ENCODE measurements around the gene RASGRF2.

RASGRF2 gene

GRCh38 chr5:81181576-81182316, 221.6 kb downstream of the RASGRF2 start:
- Mint-ChIP-seq H3K36me3 (no peaks in the 10 kb centered on the region), H3K27me3 (no peaks in the 10 kb centered on the region), H3K4me1 (peaks cover 19% of the 10 kb centered on the region), H3K9me3 (peaks cover 3% of the 10 kb centered on the region), H3K27ac (no peak overlapping the region), H3K4me3 (peak overlapping the region; percentile 0)
- peak; percentile 66 for ATAC-seq

GRCh38 chr5:81182396-81183390, 222.5 kb downstream of the RASGRF2 start:
- peak; percentile 56 for ATAC-seq
- H3K4me3 Mint-ChIP-seq, result no peak overlapping the region
- H3K27ac Mint-ChIP-seq, result no peak overlapping the region
- no peaks in the 10 kb centered on the region for H3K36me3 Mint-ChIP-seq
- H3K4me1 Mint-ChIP-seq, result peaks cover 19% of the 10 kb centered on the region
- H3K9me3 Mint-ChIP-seq, result peaks cover 1% of the 10 kb centered on the region
- no peaks in the 10 kb centered on the region for H3K27me3 Mint-ChIP-seq

GRCh38 chr5:81183811-81184748, 223.9 kb downstream of the RASGRF2 start:
- H3K9me3 Mint-ChIP-seq, result no peaks in the 10 kb centered on the region
- no peak for ATAC-seq
- no peak overlapping the region for H3K4me3 Mint-ChIP-seq
- peaks cover 4% of the 10 kb centered on the region for H3K27me3 Mint-ChIP-seq
- H3K4me1 Mint-ChIP-seq, result peaks cover 19% of the 10 kb centered on the region
- no peak overlapping the region for H3K27ac Mint-ChIP-seq
- H3K36me3 Mint-ChIP-seq, result no peaks in the 10 kb centered on the region

- H3K9me3 Mint-ChIP-seq, result no peaks in the 10 kb centered on the region
- H3K4me3 Mint-ChIP-seq, result no peak overlapping the region
- no peak overlapping the region for H3K27ac Mint-ChIP-seq
- peaks cover 10% of the 10 kb centered on the region for H3K27me3 Mint-ChIP-seq
- ATAC-seq, result no peak
- peaks cover 19% of the 10 kb centered on the region for H3K4me1 Mint-ChIP-seq
- H3K36me3 Mint-ChIP-seq, result no peaks in the 10 kb centered on the region
Measured at GRCh38 chr5:81184749-81185110, 224.6 kb downstream of the RASGRF2 start.

GRCh38 chr5:81187885-81188284, 227.7 kb downstream of the RASGRF2 start:
- H3K36me3 Mint-ChIP-seq, result no peaks in the 10 kb centered on the region
- H3K27me3 Mint-ChIP-seq, result peaks cover 38% of the 10 kb centered on the region
- no peak overlapping the region for H3K27ac Mint-ChIP-seq
- H3K9me3 Mint-ChIP-seq, result no peaks in the 10 kb centered on the region
- peaks cover 6% of the 10 kb centered on the region for H3K4me1 Mint-ChIP-seq
- ATAC-seq, result no peak
- no peak overlapping the region for H3K4me3 Mint-ChIP-seq

- no peak overlapping the region for H3K4me3 Mint-ChIP-seq
- peak; percentile 45 for ATAC-seq
- H3K27me3 Mint-ChIP-seq, result peaks cover 41% of the 10 kb centered on the region
- no peak overlapping the region for H3K27ac Mint-ChIP-seq
- no peaks in the 10 kb centered on the region for H3K9me3 Mint-ChIP-seq
- H3K4me1 Mint-ChIP-seq, result peaks cover 6% of the 10 kb centered on the region
- H3K36me3 Mint-ChIP-seq, result no peaks in the 10 kb centered on the region
Measured at GRCh38 chr5:81188962-81189361, 228.8 kb downstream of the RASGRF2 start.

- Mint-ChIP-seq H3K4me3 (no peak overlapping the region), H3K9me3 (no peaks in the 10 kb centered on the region), H3K4me1 (peaks cover 10% of the 10 kb centered on the region), H3K27me3 (peaks cover 47% of the 10 kb centered on the region), H3K36me3 (no peaks in the 10 kb centered on the region), H3K27ac (no peak overlapping the region)
- no peak for ATAC-seq
Measured at GRCh38 chr5:81189875-81190498, 229.8 kb downstream of the RASGRF2 start.

- ATAC-seq, result no peak
- Mint-ChIP-seq H3K9me3 (no peaks in the 10 kb centered on the region), H3K27me3 (peaks cover 51% of the 10 kb centered on the region), H3K4me1 (peaks cover 14% of the 10 kb centered on the region), H3K27ac (no peak overlapping the region), H3K36me3 (no peaks in the 10 kb centered on the region), H3K4me3 (no peak overlapping the region)
Measured at GRCh38 chr5:81191726-81192372, 231.7 kb downstream of the RASGRF2 start.

- peaks cover 51% of the 10 kb centered on the region for H3K27me3 Mint-ChIP-seq
- H3K4me1 Mint-ChIP-seq, result peaks cover 14% of the 10 kb centered on the region
- H3K4me3 Mint-ChIP-seq, result no peak overlapping the region
- no peaks in the 10 kb centered on the region for H3K9me3 Mint-ChIP-seq
- ATAC-seq, result no peak
- H3K36me3 Mint-ChIP-seq, result no peaks in the 10 kb centered on the region
- no peak overlapping the region for H3K27ac Mint-ChIP-seq
Measured at GRCh38 chr5:81192373-81192750, 232.2 kb downstream of the RASGRF2 start.

- ATAC-seq, result peak; percentile 82
- no peak overlapping the region for H3K4me3 Mint-ChIP-seq
- H3K27me3 Mint-ChIP-seq, result peaks cover 41% of the 10 kb centered on the region
- H3K9me3 Mint-ChIP-seq, result no peaks in the 10 kb centered on the region
- H3K4me1 Mint-ChIP-seq, result peaks cover 14% of the 10 kb centered on the region
- no peaks in the 10 kb centered on the region for H3K36me3 Mint-ChIP-seq
- no peak overlapping the region for H3K27ac Mint-ChIP-seq
Measured at GRCh38 chr5:81194633-81195334, 234.6 kb downstream of the RASGRF2 start.

- Mint-ChIP-seq H3K4me3 (no peak overlapping the region), H3K27ac (no peak overlapping the region)
Measured at GRCh38 chr5:81195335-81195929, 235.3 kb downstream of the RASGRF2 start.

GRCh38 chr5:81202655-81203054, 242.5 kb downstream of the RASGRF2 start:
- peak; percentile 31 for ATAC-seq
- no peak overlapping the region for H3K27ac Mint-ChIP-seq
- H3K4me3 Mint-ChIP-seq, result no peak overlapping the region
- H3K36me3 Mint-ChIP-seq, result no peaks in the 10 kb centered on the region
- H3K4me1 Mint-ChIP-seq, result no peaks in the 10 kb centered on the region
- no peaks in the 10 kb centered on the region for H3K9me3 Mint-ChIP-seq
- no peaks in the 10 kb centered on the region for H3K27me3 Mint-ChIP-seq

More at GRCh38 chr5:81195335-81195929, 235.3 kb downstream of the RASGRF2 start:
- peaks cover 14% of the 10 kb centered on the region for H3K4me1 Mint-ChIP-seq
- H3K27me3 Mint-ChIP-seq, result peaks cover 35% of the 10 kb centered on the region
- ATAC-seq, result no peak
- H3K36me3 Mint-ChIP-seq, result no peaks in the 10 kb centered on the region
- H3K9me3 Mint-ChIP-seq, result no peaks in the 10 kb centered on the region

- H3K4me1 Mint-ChIP-seq, result no peaks in the 10 kb centered on the region
- no peaks in the 10 kb centered on the region for H3K27me3 Mint-ChIP-seq
- H3K4me3 Mint-ChIP-seq, result no peak overlapping the region
- H3K27ac Mint-ChIP-seq, result peak overlapping the region; percentile 3
- H3K36me3 Mint-ChIP-seq, result no peaks in the 10 kb centered on the region
- peak; percentile 66 for ATAC-seq
- no peaks in the 10 kb centered on the region for H3K9me3 Mint-ChIP-seq
Measured at GRCh38 chr5:81203729-81204128, 243.6 kb downstream of the RASGRF2 start.
